GM12892 (cell line): Measurements from ENCODE around the gene CIDEC.

Source experiments
- DNase-seq: peaks from one replicate; pipeline ENCODE4 v3.0.0; 2011; ENCODE audit not compliant: insufficient read length
- FAIRE-seq: peaks from 2 replicates; lab custom pipeline; 2011; peaks lifted over from hg19 to GRCh38; lab: Jason Lieb, UNC
- POLR2A ChIP-seq: IDR thresholded peaks from 2 replicates; pipeline ENCODE4 v1.6.1; 2011; ENCODE audit warnings: low read depth, low read length, control low read depth
- POLR2AphosphoS5 ChIP-seq: IDR thresholded peaks from 2 replicates; pipeline ENCODE4 v1.6.1; 2011; ENCODE audit warnings: low read depth, low read length, control low read depth
- TAF1 ChIP-seq: IDR thresholded peaks from 2 replicates; pipeline ENCODE4 v1.6.1; 2011; ENCODE audit warnings: low read depth, mild to moderate bottlenecking, control low read depth, low read length, borderline replicate concordance

CIDEC gene

GRCh38 chr3:9846931-9847488 lies 33.0 kb downstream of the CIDEC start:
- TF ChIP-seq TAF1, result no peak
- no peak for FAIRE-seq
- DNase-seq, result no peak

DNA sequence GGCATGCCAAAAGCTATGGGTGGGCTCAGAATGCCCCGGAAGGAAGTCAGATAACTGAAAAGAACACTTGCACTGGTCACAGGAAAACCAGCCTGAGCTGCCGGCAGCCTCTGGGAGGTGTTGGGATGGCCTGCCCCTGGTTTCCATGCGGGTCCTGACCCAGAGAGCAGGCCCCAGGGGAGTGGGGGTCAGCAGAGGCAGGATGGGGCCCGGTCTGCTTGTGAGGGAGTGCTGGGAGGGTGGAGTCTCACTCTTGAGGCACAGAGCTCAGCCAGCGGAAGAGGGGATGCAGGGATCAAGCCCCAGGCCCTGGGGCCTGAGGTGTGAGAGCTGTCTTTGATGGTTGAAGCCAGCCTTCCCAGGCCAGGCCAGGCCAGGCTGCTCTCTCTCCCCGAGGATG lies 33.8 kb downstream of the CIDEC start:
- no peak for DNase-seq
- TF ChIP-seq POLR2A, result no peak
- TF ChIP-seq POLR2AphosphoS5, result no peak
- no peak for TF ChIP-seq TAF1
- no peak for FAIRE-seq

DNA sequence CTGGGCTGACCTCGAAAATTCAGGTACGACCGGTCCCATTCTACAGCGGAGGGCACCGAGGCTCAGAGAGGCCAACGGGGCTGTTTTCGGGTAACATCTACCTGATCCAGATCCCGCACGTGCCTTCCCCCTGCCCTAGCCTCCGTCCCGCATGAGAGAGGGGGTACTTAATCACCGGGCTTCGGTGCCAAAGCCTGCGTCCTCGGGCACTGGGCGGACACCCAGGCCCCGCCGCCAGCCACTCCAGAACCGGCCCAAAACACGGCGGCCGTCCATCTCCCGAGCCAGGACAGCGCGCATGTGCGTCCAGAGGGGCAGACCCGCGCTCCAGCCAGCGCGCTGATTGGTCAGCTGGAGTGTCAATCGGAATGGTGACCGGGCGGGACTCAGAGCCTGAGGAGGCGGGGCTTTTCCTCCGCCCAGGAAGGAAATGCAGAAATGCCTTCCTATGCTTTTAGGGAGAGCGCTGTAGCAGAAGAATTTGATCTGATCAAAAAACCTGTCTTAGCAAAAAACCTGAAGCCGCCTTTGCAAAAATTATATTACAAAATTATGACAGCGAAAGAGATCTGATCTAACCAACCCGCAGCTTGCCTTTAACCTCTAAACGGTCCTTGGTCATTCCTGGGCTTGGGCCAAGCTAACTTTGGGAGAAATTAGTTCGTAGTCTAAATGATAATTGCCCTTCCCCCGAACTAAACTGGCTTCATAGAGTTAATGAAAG lies 36.2 kb downstream of the CIDEC start, which contains the start of gene RPUSD3:
TSS of gene RPUSD3 (minus strand) at position 294 of the 724 bp plus-strand sequence. CDS start at position 276, 18 bp downstream.
- peak; percentile 84 for FAIRE-seq

DNA sequence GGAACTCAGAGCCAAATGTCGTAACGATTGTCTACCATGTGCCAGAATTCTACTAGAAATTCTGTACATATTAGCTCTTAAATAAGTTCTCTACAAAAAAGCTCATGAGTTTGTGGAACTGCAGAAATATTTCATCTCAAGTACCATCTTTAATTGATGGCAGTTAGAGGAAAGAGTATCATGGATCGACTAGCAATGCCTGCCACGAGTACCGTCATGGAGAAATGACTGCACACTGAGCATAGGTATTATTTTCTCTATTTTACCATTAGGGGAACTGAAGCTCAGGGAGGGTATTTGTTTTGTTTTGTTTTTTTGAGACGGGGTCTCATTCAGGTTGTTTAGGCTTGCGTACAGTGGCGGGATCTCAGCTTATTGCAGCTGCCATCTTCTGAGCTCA lies 39.0 kb downstream of the CIDEC start:
- FAIRE-seq, result no peak
- no peak for TF ChIP-seq POLR2A
- TF ChIP-seq POLR2AphosphoS5, result no peak
- no peak for TF ChIP-seq TAF1
- no peak for DNase-seq

More for the DNA sequence above, 36.2 kb downstream of the CIDEC start, which contains the start of gene RPUSD3:
- peak; percentile 99 for DNase-seq
- TF ChIP-seq TAF1 (no peak), POLR2AphosphoS5 (no peak), POLR2A (peak; percentile 64; the same call in 1 of the 2 replicates)

- TF ChIP-seq POLR2AphosphoS5 (no peak), POLR2A (no peak; the same call in 1 of the 2 replicates), TAF1 (no peak)
- DNase-seq, result no peak
- no peak for FAIRE-seq
These were observed 41.2 kb downstream of the CIDEC start for GRCh38 chr3:9838856-9839255.

GRCh38 chr3:9837701-9838582 lies 42.1 kb downstream of the CIDEC start:
- no peak for FAIRE-seq
- no peak for TF ChIP-seq TAF1
- no peak for TF ChIP-seq POLR2A
- DNase-seq, result no peak

DNA sequence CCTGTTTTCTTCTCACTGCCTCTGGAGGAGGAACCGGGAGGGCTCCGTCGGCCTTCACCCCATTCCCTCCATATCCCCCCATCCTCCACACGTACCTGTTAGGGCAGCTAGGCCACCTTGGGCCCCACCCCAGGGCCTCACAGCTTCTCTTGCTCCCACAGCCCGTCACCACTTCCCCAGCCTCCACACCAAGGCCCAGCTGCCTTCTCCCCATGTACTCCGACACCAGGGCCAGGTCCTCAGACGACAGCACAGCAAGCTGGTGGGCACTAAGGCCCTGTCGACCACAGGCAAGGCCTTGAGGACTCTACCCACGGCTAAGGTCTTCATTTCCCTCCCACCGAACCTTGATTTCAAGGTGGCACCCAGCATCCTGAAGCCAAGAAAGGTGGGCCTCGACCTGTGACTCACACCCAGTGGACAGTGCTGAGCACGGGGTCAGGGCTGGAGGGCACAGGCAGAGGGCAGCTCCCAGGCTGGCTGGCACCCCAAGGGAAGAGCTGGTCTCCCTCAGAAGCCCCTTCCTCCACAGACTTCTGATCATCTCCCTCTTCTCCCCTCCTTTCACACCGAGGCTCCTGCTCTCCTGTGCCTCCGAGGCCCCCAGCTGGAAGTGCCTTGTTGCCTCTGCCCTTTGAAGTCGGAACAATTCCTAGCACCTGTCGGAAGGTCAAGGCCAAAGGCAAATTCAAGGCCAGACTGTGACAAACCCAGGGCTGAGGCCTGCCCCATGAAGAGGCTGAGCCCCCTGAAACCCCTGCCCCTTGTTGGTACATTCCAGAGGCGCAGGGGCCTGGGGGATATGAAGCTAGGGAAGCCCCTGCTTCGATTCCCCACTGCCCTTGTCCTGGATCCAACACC lies 45.3 kb downstream of the CIDEC start:
- no peak for FAIRE-seq
- TF ChIP-seq TAF1 (no peak), POLR2AphosphoS5 (no peak), POLR2A (no peak)
- DNase-seq, result no peak

DNA sequence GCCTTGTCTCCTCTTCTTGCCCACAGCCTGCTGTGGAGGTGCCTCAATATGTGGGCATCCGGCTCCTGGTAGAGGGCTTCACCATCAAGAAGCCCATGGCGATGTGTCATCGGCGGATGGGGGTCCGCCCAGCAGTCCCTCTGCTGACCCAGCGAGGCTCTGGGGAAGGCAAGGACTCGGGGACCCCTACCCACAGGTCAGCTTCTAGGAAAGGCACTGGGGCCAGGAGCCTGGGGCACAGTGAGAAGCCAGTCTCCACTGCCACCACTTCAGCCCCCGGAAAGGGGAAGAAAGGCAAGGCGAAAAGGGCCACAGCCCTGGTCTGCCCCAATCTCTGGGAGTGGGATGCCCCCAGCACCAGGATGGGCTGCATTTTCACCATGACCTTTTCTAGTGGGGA lies 47.0 kb downstream of the CIDEC start:
- no peak for FAIRE-seq
- no peak for DNase-seq
- TF ChIP-seq POLR2A, result no peak
- no peak for TF ChIP-seq POLR2AphosphoS5
- TF ChIP-seq TAF1, result no peak

- DNase-seq, result no peak
- no peak for TF ChIP-seq POLR2AphosphoS5
- no peak for TF ChIP-seq TAF1
- TF ChIP-seq POLR2A, result no peak
- FAIRE-seq, result no peak
These were observed 48.8 kb downstream of the CIDEC start for GRCh38 chr3:9831253-9831652.

- DNase-seq, result no peak
- no peak for FAIRE-seq
- TF ChIP-seq POLR2A, result no peak
- TF ChIP-seq TAF1, result no peak
- no peak for TF ChIP-seq POLR2AphosphoS5
These were observed 51.0 kb downstream of the CIDEC start for GRCh38 chr3:9828801-9829755.
